Measurements from ENCODE around the gene ANKLE1. TPM values are rescaled to one million over a fixed set of nuclear protein-coding genes. Genes with fewer than 3 reads are reported as not detected.

Gene ANKLE1
- polyA plus RNA-seq, 1 of the 3 experiments (the other 2 are of a cell fraction), result 2.6 TPM

DNA sequence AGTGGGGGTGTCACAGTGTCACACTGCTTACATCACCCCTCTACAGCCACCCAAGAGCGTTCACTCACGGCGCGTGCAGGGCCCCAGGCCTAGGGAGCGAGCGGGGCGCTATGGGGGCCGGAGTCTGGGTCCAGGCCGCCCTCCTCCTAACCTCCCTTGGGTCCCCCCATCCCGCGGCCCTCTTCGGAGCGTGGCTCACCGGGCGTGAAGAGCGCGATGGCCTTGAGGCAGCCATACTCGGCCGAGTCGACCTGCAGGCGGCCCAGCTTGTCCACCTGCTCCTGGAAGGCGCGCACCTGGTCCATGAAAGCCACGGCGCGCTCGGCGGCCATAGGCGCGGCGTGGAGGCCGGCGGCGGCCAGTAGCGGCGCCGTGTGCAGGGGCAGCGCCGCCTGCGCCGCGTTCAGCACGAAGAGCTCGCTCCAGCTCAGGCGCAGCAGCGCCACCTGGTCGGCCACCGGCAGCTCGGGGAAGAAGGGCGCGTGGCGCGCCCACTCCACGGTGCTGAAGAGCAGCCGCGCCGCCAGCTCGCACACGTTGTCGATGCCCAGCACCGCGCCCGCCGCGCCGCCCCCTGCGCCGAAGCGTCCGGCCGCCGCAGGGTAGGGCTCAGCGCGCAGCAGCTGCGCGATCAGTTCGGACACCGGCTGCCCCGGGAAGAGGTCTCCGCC, 46.3 kb upstream of the ANKLE1 start (continued):
- TF ChIP-seq FOXJ3 (CRISPR knock-in tag; IDR thresholded peaks at IDR 0.05) (no peak), TCF12 (IDR thresholded peaks at IDR 0.05) (no peak), SMC3 (IDR thresholded peaks at IDR 0.05; ENCODE audit: low read depth, low read length) (peak; percentile 37)

DNA sequence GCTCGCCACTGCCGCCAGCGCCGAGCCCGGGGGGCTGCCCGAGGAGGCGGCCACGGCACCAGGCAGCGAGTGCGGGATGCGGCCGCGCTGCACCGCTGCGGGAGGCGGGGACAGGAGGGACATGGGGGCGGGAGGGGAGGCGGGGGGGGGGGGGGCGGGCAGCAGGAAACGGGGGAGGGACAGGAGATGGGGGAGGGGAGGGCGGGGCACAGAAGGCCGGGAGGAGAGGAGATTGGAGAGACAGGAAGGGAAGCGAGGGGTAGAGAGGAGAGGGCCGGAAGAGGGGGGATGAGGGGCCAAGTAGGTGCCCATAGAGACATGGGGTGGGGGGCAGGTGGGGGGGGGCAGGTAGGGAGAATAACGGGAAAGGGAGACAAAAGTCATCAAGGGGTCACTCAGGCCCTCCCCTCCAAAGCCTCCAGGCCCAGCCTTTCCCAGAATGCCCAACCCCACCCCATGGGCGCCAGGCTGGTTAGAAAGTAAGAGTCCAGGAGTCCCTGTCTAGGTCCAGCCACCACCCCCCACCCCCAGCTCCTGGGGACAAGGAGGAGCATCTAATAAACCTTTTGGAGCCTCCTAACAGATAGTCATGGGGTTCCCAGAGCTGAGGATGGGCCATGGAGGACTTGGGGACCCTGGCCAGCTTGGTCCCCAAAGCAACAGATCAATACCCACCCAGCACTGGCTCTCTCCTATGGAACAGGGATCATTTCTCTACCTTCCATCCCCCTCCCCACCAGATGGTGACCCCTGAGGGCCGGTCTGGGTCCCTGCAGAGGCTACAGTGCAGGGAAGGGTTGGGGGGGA, 45.5 kb upstream of the ANKLE1 start:
- Histone ChIP-seq H3K4me3 (ENCODE audit: low read depth in 2 of 2, low read length in 1 of 2) (peak overlapping the region; percentile 53 to 70), H3K4me1 (ENCODE audit: control insufficient read depth in 1 of 2, insufficient read depth in 2 of 2, low read depth in 1 of 2, low read length in 1 of 2) (peaks cover 13 to 24% of the 10 kb centered on the region in 2 experiments; a peak in 3 of 4 replicates), H3K4me2 (peak overlapping the region; percentile 97; the same call in 1 of the 2 replicates), H3K9ac (peak overlapping the region; percentile 34; the same call in 1 of the 2 replicates), H3K27me3 (ENCODE audit: insufficient read depth) (no peaks in the 10 kb centered on the region), H3F3A (replicated peaks; ENCODE audit: insufficient read depth) (peaks cover 16% of the 10 kb centered on the region), H3K27ac (ENCODE audit: low read depth in 2 of 2, low read length in 1 of 2) (peak overlapping the region; percentile 48 to 84), H2AFZ (ENCODE audit: low read depth) (no peak overlapping the region), H3K79me2 (ENCODE audit: insufficient read depth) (peaks cover 70% of the 10 kb centered on the region), H3K36me3 (replicated peaks in 1 of 2; ENCODE audit: control insufficient read depth in 1 of 2, insufficient read depth in 2 of 2, low read length in 1 of 2) (peaks cover 16 to 17% of the 10 kb centered on the region in 2 experiments), H3K9me3 (no peaks in the 10 kb centered on the region), H3K9me2 (no peaks in the 10 kb centered on the region), H4K20me1 (ENCODE audit: insufficient read depth) (peaks cover 17% of the 10 kb centered on the region)
- DNase-seq, result peak; percentile 90
- TF ChIP-seq TEAD4 (IDR thresholded peaks at IDR 0.05; ENCODE audit: borderline replicate concordance, insufficient read depth) (no peak), RXRA (IDR thresholded peaks at IDR 0.05; ENCODE audit: borderline replicate concordance, low read depth) (no peak), TAF1 (IDR thresholded peaks at IDR 0.05; ENCODE audit: borderline replicate concordance, low read depth, low read length) (peak; percentile 2; the same call in 1 of the 2 replicates), EZH2phosphoT487 (IDR thresholded peaks at IDR 0.05; ENCODE audit: borderline replicate concordance, low read depth) (no peak)
- TF ChIP-seq, protein P1, sequence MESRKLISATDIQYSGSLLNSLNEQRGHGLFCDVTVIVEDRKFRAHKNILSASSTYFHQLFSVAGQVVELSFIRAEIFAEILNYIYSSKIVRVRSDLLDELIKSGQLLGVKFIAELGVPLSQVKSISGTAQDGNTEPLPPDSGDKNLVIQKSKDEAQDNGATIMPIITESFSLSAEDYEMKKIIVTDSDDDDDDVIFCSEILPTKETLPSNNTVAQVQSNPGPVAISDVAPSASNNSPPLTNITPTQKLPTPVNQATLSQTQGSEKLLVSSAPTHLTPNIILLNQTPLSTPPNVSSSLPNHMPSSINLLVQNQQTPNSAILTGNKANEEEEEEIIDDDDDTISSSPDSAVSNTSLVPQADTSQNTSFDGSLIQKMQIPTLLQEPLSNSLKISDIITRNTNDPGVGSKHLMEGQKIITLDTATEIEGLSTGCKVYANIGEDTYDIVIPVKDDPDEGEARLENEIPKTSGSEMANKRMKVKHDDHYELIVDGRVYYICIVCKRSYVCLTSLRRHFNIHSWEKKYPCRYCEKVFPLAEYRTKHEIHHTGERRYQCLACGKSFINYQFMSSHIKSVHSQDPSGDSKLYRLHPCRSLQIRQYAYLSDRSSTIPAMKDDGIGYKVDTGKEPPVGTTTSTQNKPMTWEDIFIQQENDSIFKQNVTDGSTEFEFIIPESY (IDR thresholded peaks at IDR 0.05; ENCODE audit: borderline replicate concordance, low read depth), result no peak
- WGBS (ENCODE audit: low lambda C conversion rate), result 3% methylated on average over 24 of the region's 27 CpGs
- CTCF ChIA-PET, result interaction anchor here (0.6 to 4.4 kb wide), 8 partner anchors 9 to 165 kb away, joined by 3 to 29 read pairs (median 4); partner anchors contain the start of genes ANKLE1, OCEL1 and USE1
- POLR2A ChIA-PET, result interaction anchor here (2.3 to 2.4 kb wide), 2 partner anchors 10 to 21 kb away, joined by 12 read pairs; partner anchors contain the start of genes OCEL1 and USE1

All from SK-N-SH (cell line).